Fibroblast of the aortic adventitia (primary cell): ENCODE measurements around the gene EXD3. TPM values are rescaled to one million over a fixed set of nuclear protein-coding genes. Genes with fewer than 3 reads are reported as not detected.

Experiments
- DNase-seq: peaks from one replicate; pipeline ENCODE4 v3.0.0-alpha.2; 2010; ENCODE audit warnings: low read depth
- H3K4me3 ChIP-seq: 2 replicates; pipeline ENCODE4 v1.5.1; 2011; ENCODE audit warnings: low read depth, mild to moderate bottlenecking, control low read depth, low read length, moderate library complexity
- CTCF ChIP-seq: IDR thresholded peaks from 2 replicates; pipeline ENCODE4 v1.5.1; 2011; ENCODE audit warnings: mild to moderate bottlenecking, low read length, control low read depth, inconsistent platforms; ENCODE audit not compliant: insufficient read depth
- total RNA-seq: library from RNA; depleted of rRNA; stranded (reverse); fragments of >200 nt; gene quantifications from 2 replicates; pipeline ENCODE4 v1.2.3, GENCODE V29; 2012; ENCODE audit warnings: low replicate concordance

The EXD3 gene
- total RNA-seq, 1 donor, result 5.2 TPM

- no peak for TF ChIP-seq CTCF
- H3K4me3 ChIP-seq, result no peak overlapping the region
- no peak for DNase-seq
Measured at GRCh38 chr9:137354845-137355760, 67.9 kb downstream of the EXD3 start.

GRCh38 chr9:137354153-137354844 is 68.7 kb downstream of the EXD3 start:
- no peak overlapping the region for H3K4me3 ChIP-seq
- no peak for DNase-seq
- TF ChIP-seq CTCF, result no peak

- no peak overlapping the region for H3K4me3 ChIP-seq
- no peak for TF ChIP-seq CTCF
- DNase-seq, result no peak
Measured at GRCh38 chr9:137353223-137354152, 69.5 kb downstream of the EXD3 start.

GRCh38 chr9:137352511-137353222 is 70.3 kb downstream of the EXD3 start:
- TF ChIP-seq CTCF, result no peak
- H3K4me3 ChIP-seq, result no peak overlapping the region
- DNase-seq, result no peak

- no peak for DNase-seq
- no peak for TF ChIP-seq CTCF
- H3K4me3 ChIP-seq, result no peak overlapping the region
Measured at GRCh38 chr9:137351781-137352501, 71.0 kb downstream of the EXD3 start.
